ENCODE results near the gene NUP50. TPM values are rescaled to one million over a fixed set of nuclear protein-coding genes. Genes with fewer than 3 reads are reported as not detected.

Gene NUP50
- total and polyA plus RNA-seq, 2 of the 13 experiments (the other 11 are each of a cell fraction or from before 2014, with no cell fraction given), result 14.2 to 52.4 TPM

- TF ChIP-seq ZNF687 (CRISPR knock-in tag; IDR thresholded peaks at IDR 0.05) (peak; percentile 80), AKNA (CRISPR knock-in tag; IDR thresholded peaks at IDR 0.05; ENCODE audit: borderline replicate concordance) (no peak), NR2F6 (IDR thresholded peaks at IDR 0.05) (no peak), NR2F6 (CRISPR knock-in tag; IDR thresholded peaks at IDR 0.05) (no peak), NFYB (CRISPR knock-in tag; IDR thresholded peaks at IDR 0.05) (no peak), PITX1 (CRISPR knock-in tag; IDR thresholded peaks at IDR 0.05) (peak; percentile 54; the same call in 1 of the 2 replicates), ZNF704 (CRISPR knock-in tag; IDR thresholded peaks at IDR 0.05; ENCODE audit: borderline replicate concordance) (no peak), U2AF2 (IDR thresholded peaks at IDR 0.05; ENCODE audit: low read depth, low read length) (no peak), ZNF281 (CRISPR knock-in tag; IDR thresholded peaks at IDR 0.05; ENCODE audit: borderline replicate concordance) (no peak), CREM (IDR thresholded peaks at IDR 0.05) (no peak), CREM (CRISPR knock-in tag; IDR thresholded peaks at IDR 0.05) (no peak), EHMT2 (IDR thresholded peaks at IDR 0.05; ENCODE audit: borderline replicate concordance, low read depth, low read length) (no peak), TCF7 (IDR thresholded peaks at IDR 0.05; ENCODE audit: low read depth) (no peak), SMARCE1 (IDR thresholded peaks at IDR 0.05; ENCODE audit: borderline replicate concordance) (no peak), CREB1 (IDR thresholded peaks at IDR 0.05) (no peak), CREB1 (CRISPR knock-in tag; IDR thresholded peaks at IDR 0.05) (no peak), RARG (CRISPR knock-in tag; IDR thresholded peaks at IDR 0.05; ENCODE audit: low read depth) (no peak)
Measured at GRCh38 chr22:45237065-45237990, 73.6 kb downstream of the NUP50 start (continued).
